CD14-positive monocyte (primary cell): ENCODE results near the gene ZNF792. TPM values are rescaled to one million over a fixed set of nuclear protein-coding genes. Genes with fewer than 3 reads are reported as not detected.

Experiments used
- DNase-seq, 3 donors: peaks; one replicate each; pipeline ENCODE4 v3.0.0-alpha.2; 2011 to 2022
- H2AFZ ChIP-seq: 2 replicates; pipeline ENCODE4 v1.6.0; 2012; ENCODE audit warnings: mild to moderate bottlenecking, low read depth, low read length, inconsistent platforms; ENCODE audit not compliant: insufficient read depth, poor library complexity, severe bottlenecking
- H3K27ac ChIP-seq, 2 donors: 1 replicate in 1 of 2; 2 replicates in 1 of 2; pipeline ENCODE4 v1.5.1; 2012 to 2013; ENCODE audit warnings: low read length in 2 of 2, control low read depth in 1 of 2, inconsistent platforms in 1 of 2, low read depth in 1 of 2, mild to moderate bottlenecking in 1 of 2
- H3K27me3 ChIP-seq, 2 donors: one replicate each; pipeline versions ENCODE4 v1.6.0 to v1.6.1; 2011 to 2013; ENCODE audit warnings: low read length in 2 of 2; ENCODE audit not compliant: control insufficient read depth in 2 of 2, insufficient read depth in 2 of 2
- H3K36me3 ChIP-seq, 2 donors: replicated peaks in 1 of 2; 1 replicate in 1 of 2; 2 replicates in 1 of 2; pipeline versions ENCODE4 v1.5.1 to v1.6.1; 2012 to 2013; ENCODE audit warnings: low read length in 2 of 2, control low read depth in 1 of 2, inconsistent platforms in 1 of 2, mild to moderate bottlenecking in 1 of 2; ENCODE audit not compliant: insufficient read depth in 2 of 2, control insufficient read depth in 1 of 2
- H3K4me1 ChIP-seq, 2 donors: 1 replicate in 1 of 2; 2 replicates in 1 of 2; pipeline versions ENCODE4 v1.5.1 to v1.6.1; 2012 to 2013; ENCODE audit warnings: low read length in 2 of 2, control low read depth in 1 of 2, inconsistent platforms in 1 of 2, mild to moderate bottlenecking in 1 of 2, moderate library complexity in 1 of 2; ENCODE audit not compliant: insufficient read depth in 2 of 2, control insufficient read depth in 1 of 2
- H3K4me2 ChIP-seq: replicated peaks from 2 replicates; pipeline ENCODE3; 2012; ENCODE audit warnings: low read length, moderate library complexity, mild to moderate bottlenecking; ENCODE audit not compliant: poor library complexity, severe bottlenecking; ENCODE audit errors: extremely low read depth
- H3K4me3 ChIP-seq, 3 experiments: fragments of 200-600 bp in 1 of 3; sonication (generic) in 1 of 3; replicated peaks in 1 of 3; 1 replicate in 2 of 3; 2 replicates in 1 of 3; pipeline ENCODE4 v1.5.1; 2011 to 2013; ENCODE audit warnings: low read length in 3 of 3, mild to moderate bottlenecking in 3 of 3, control low read depth in 2 of 3, low read depth in 2 of 3, inconsistent platforms in 1 of 3, moderate library complexity in 1 of 3
- H3K79me2 ChIP-seq: 2 replicates; pipeline ENCODE4 v1.6.0; 2012; ENCODE audit warnings: mild to moderate bottlenecking, control low read depth, inconsistent platforms, low read length, moderate library complexity; ENCODE audit not compliant: insufficient read depth
- H3K9ac ChIP-seq: 2 replicates; pipeline ENCODE4 v1.6.0; 2017; ENCODE audit warnings: low read length, mild to moderate bottlenecking; ENCODE audit not compliant: insufficient read depth, poor library complexity, severe bottlenecking
- H3K9me3 ChIP-seq, 2 donors: replicated peaks in 1 of 2; 1 replicate in 1 of 2; 2 replicates in 1 of 2; pipeline versions ENCODE4 v1.5.1 to v1.6.1; 2012 to 2013; ENCODE audit warnings: low read length in 2 of 2, control low read depth in 1 of 2; ENCODE audit not compliant: control insufficient read depth in 1 of 2, insufficient read depth in 1 of 2
- H4K20me1 ChIP-seq: 2 replicates; pipeline ENCODE4 v1.6.0; 2012; ENCODE audit warnings: mild to moderate bottlenecking, low read length, control low read depth, moderate library complexity; ENCODE audit not compliant: insufficient read depth
- H3K27ac Mint-ChIP-seq, 7 donors: one replicate each; pipeline ENCODE4 v1.8.0; 2020; ENCODE audit warnings: mild to moderate bottlenecking in 7 of 7, mixed read lengths in 7 of 7, moderate library complexity in 6 of 7, inconsistent platforms in 2 of 7
- H3K27me3 Mint-ChIP-seq, 3 donors: one replicate each; pipeline ENCODE4 v1.8.0; 2021 to 2022; ENCODE audit warnings: low read depth in 3 of 3, mild to moderate bottlenecking in 3 of 3, mixed read lengths in 3 of 3, moderate library complexity in 3 of 3, inconsistent platforms in 1 of 3
- H3K36me3 Mint-ChIP-seq, 2 donors: one replicate each; pipeline ENCODE4 v1.8.0; 2020; ENCODE audit warnings: mixed read lengths in 2 of 2, inconsistent platforms in 1 of 2, mild to moderate bottlenecking in 1 of 2
- H3K4me1 Mint-ChIP-seq: one replicate; pipeline ENCODE4 v1.8.0; 2020; ENCODE audit warnings: mild to moderate bottlenecking, mixed read lengths
- H3K4me3 Mint-ChIP-seq, 2 donors: one replicate each; pipeline ENCODE4 v1.8.0; 2020; ENCODE audit warnings: mild to moderate bottlenecking in 2 of 2, mixed read lengths in 2 of 2, moderate library complexity in 1 of 2
- H3K9me3 Mint-ChIP-seq, 7 donors: one replicate each; pipeline ENCODE4 v1.8.0; 2020 to 2022; ENCODE audit warnings: mixed read lengths in 7 of 7, mild to moderate bottlenecking in 6 of 7, moderate library complexity in 6 of 7, inconsistent platforms in 2 of 7
- WGBS: methylation state at CpG from one replicate; pipeline ENCODE4 v1.1.5; 2013; ENCODE audit warnings: missing lambda C conversion rate; ENCODE audit not compliant: insufficient coverage; 5-methylcytosine and 5-hydroxymethylcytosine counted together
- intact Hi-C, 2 donors: fragments of 100-400 bp; cut with micrococcal nuclease; formaldehyde crosslinking; loops; one replicate each; pipeline versions ENCODE4 v1.15.0 to v1.15.1; 2023
- polyA plus RNA-seq, 3 donors: library from polyadenylated mRNA; depleted of rRNA in 1 of 3; unstranded in 2 of 3; stranded (reverse) in 1 of 3; fragments of 300-500 nt in 2 of 3; fragments of >200 nt in 1 of 3; fragmentation: Illumina TruSeq in 2 of 3; gene quantifications; 1 replicate in 2 of 3; 2 replicates in 1 of 3; pipeline ENCODE4 v1.2.3, GENCODE V29; 2012 to 2021
- TF ChIP-seq, protein P1 (sequence below): fragments of 200-600 bp; IDR thresholded peaks from one replicate; pipeline ENCODE4 v1.8.0; 2022; ENCODE audit warnings: antibody characterized with exemption, mild to moderate bottlenecking

ZNF792 gene
- polyA plus RNA-seq, 3 donors = 1.3 to 3.3 (median 1.7) TPM

- no peak overlapping the region for H3K4me2 ChIP-seq
- H3K4me1 ChIP-seq = no peaks in the 10 kb centered on the region
- Mint-ChIP-seq H3K27me3 (peaks cover 0 to 1% (median 1%) of the 10 kb centered on the region in 3 donors), H3K9me3 (peaks cover 39 to 83% (median 76%) of the 10 kb centered on the region in 7 donors), H3K27ac (no peak overlapping the region), H3K4me3 (no peak overlapping the region), H3K36me3 (peaks cover 8 to 25% of the 10 kb centered on the region in 2 donors), H3K4me1 (no peaks in the 10 kb centered on the region)
- H2AFZ ChIP-seq = no peak overlapping the region
- H3K9me3 ChIP-seq = peaks cover 38 to 68% of the 10 kb centered on the region in 2 donors
- TF ChIP-seq, protein P1, sequence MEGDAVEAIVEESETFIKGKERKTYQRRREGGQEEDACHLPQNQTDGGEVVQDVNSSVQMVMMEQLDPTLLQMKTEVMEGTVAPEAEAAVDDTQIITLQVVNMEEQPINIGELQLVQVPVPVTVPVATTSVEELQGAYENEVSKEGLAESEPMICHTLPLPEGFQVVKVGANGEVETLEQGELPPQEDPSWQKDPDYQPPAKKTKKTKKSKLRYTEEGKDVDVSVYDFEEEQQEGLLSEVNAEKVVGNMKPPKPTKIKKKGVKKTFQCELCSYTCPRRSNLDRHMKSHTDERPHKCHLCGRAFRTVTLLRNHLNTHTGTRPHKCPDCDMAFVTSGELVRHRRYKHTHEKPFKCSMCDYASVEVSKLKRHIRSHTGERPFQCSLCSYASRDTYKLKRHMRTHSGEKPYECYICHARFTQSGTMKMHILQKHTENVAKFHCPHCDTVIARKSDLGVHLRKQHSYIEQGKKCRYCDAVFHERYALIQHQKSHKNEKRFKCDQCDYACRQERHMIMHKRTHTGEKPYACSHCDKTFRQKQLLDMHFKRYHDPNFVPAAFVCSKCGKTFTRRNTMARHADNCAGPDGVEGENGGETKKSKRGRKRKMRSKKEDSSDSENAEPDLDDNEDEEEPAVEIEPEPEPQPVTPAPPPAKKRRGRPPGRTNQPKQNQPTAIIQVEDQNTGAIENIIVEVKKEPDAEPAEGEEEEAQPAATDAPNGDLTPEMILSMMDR = no peak
- H3K27me3 ChIP-seq = no peaks in the 10 kb centered on the region
- no peak overlapping the region for H3K4me3 ChIP-seq
- intact Hi-C loops = no loop called here
- no peak for DNase-seq
- H3K36me3 ChIP-seq = peaks cover 5 to 17% of the 10 kb centered on the region in 2 donors
- H3K9ac ChIP-seq = no peak overlapping the region
- no peaks in the 10 kb centered on the region for H3K79me2 ChIP-seq
- H3K27ac ChIP-seq = no peak overlapping the region
- H4K20me1 ChIP-seq = no peaks in the 10 kb centered on the region
Measured at GRCh38 chr19:34953092-34953491, 10.9 kb downstream of the ZNF792 start.

DNA sequence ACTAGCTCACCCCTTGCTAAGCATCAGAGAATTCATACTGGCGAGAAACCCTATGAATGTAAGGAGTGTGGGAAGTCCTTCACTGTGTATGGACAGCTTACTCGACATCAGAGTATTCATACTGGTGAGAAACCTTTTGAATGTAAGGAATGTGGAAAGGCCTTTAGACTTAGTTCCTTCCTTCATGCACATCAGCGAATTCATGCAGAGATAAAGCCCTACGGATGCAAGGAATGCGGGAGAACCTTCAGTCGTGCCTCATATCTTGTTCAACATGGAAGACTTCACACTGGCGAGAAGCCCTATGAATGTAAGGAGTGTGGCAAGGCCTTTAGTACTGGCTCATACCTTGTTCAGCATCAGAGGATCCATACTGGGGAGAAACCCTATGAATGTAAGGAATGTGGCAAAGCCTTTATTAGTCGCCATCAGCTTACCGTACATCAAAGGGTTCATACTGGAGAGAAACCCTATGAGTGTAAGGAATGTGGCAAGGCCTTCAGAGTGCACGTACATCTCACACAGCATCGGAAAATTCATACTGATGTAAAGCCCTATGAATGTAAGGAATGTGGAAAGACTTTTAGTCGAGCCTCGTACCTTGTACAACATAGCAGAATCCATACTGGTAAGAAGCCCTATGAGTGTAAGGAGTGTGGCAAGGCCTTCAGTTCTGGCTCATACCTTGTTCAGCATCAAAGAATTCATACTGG, 20.0 kb downstream of the ZNF792 start:
- H3K9me3 Mint-ChIP-seq = peaks cover 25 to 85% (median 52%) of the 10 kb centered on the region in 7 donors

More for the DNA sequence above, 20.0 kb downstream of the ZNF792 start:
- peaks cover 0 to 9% of the 10 kb centered on the region in 2 donors for H3K36me3 ChIP-seq
- no peaks in the 10 kb centered on the region for H3K4me1 Mint-ChIP-seq
- no peaks in the 10 kb centered on the region for H3K4me1 ChIP-seq
- H3K27me3 Mint-ChIP-seq = peaks cover 0 to 2% (median 0%) of the 10 kb centered on the region in 3 donors
- peaks cover 0 to 3% of the 10 kb centered on the region in 2 donors for H3K36me3 Mint-ChIP-seq
- H3K27ac Mint-ChIP-seq = no peak overlapping the region
- H3K27me3 ChIP-seq = no peaks in the 10 kb centered on the region
- 94% methylated on average over 4 of the region's 13 CpGs for WGBS
- no peak overlapping the region for H3K27ac ChIP-seq
- TF ChIP-seq, protein P1 = no peak
- H3K4me2 ChIP-seq = no peak overlapping the region
- no peaks in the 10 kb centered on the region for H3K79me2 ChIP-seq
- H3K4me3 ChIP-seq = no peak overlapping the region
- no peak overlapping the region for H3K4me3 Mint-ChIP-seq
- intact Hi-C loops = no loop called here
- peaks cover 38 to 70% of the 10 kb centered on the region in 2 donors for H3K9me3 ChIP-seq
- H2AFZ ChIP-seq = no peak overlapping the region
- DNase-seq = no peak
- no peaks in the 10 kb centered on the region for H4K20me1 ChIP-seq
- no peak overlapping the region for H3K9ac ChIP-seq
